ENCODE measurements around the gene ETFA.

- TF ChIP-seq CTCF (IDR thresholded peaks at IDR 0.05) (no peak), POLR2A (IDR thresholded peaks at IDR 0.05) (no peak), POLR2AphosphoS5 (IDR thresholded peaks at IDR 0.05) (no peak), EP300 (IDR thresholded peaks at IDR 0.05; ENCODE audit: low read depth) (no peak)
Measured at GRCh38 chr15:76338486-76339304, 27.4 kb upstream of the ETFA start.
